AG04449 (cell line): Measurements from ENCODE around the gene GPR146.

Experiments
- CTCF ChIA-PET: fragments of 350-600 bp; formaldehyde crosslinking; extraction: SDS; loops from one replicate; lab custom pipeline; 2021; ENCODE audit warnings: antibody characterized with exemption; lab: Yijun Ruan, JAX
- POLR2A ChIA-PET: fragments of 400-600, 350-600 bp; formaldehyde crosslinking; extraction: SDS; loops from one replicate; lab custom pipeline; 2020; ENCODE audit warnings: antibody characterized with exemption, inconsistent platforms; lab: Yijun Ruan, JAX
- DNase-seq: peaks from one replicate; pipeline ENCODE4 v3.0.0-alpha.2; 2010; ENCODE audit warnings: low read depth, low spot score
- H3K4me3 ChIP-seq: 2 replicates; pipeline ENCODE4 v1.5.1; 2011; ENCODE audit warnings: low read depth, mild to moderate bottlenecking, control low read depth, low read length
- TF ChIP-seq, protein P1 (sequence below): IDR thresholded peaks from one replicate; pipeline ENCODE4 v1.5.1; 2011; ENCODE audit warnings: mild to moderate bottlenecking, moderate library complexity, low read length, control low read depth, inconsistent platforms; ENCODE audit not compliant: insufficient read depth; ENCODE audit errors: missing control alignments

GPR146 gene, protein sequence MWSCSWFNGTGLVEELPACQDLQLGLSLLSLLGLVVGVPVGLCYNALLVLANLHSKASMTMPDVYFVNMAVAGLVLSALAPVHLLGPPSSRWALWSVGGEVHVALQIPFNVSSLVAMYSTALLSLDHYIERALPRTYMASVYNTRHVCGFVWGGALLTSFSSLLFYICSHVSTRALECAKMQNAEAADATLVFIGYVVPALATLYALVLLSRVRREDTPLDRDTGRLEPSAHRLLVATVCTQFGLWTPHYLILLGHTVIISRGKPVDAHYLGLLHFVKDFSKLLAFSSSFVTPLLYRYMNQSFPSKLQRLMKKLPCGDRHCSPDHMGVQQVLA

DNA sequence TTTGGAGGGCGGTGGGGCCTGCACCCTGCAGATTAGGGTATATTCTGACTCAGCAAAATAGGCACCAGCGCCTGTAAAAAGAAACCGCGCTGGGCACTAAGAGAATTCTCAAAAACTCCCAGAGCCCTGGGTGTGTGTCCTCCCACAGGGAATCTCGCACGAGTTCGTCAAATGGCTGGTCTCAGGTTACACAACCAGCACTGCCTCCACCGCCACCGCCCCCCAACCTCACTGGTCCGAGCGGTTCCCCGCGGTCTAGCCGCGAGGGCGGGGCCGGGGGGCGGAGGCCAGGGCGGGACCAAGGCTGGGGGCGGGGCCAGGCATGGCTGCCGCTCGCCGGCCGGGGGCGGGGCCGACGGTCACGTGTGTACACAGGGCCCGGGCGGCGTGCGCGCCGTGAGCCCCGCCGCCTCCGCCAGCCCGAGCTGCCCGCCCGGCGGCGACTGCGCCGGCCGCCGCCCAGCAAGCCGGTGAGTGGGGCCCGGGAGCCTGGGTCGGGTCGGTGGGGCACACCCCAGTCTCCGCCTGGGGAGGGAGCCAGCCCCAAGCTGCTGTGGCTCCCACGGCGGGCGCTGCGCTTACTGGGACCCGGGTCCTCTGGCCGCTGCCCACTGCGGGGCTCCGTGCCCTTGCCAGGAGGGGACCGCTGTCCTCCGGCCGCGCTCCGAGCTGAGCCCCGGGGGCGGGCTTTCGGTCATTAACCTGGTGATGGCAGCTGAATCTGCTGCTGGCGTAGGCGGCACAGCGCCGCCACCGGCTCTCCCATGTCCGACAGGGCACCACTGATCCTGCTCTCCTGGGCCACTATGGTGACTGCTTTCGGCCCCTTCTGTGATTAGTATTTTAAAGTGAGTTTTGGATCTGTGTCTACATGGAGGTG, at the start of gene GPR146:
GPR146 (plus strand) TSS at position 358 of the 880 bp plus-strand sequence. CDS start 12,970 bp downstream, outside the sequence.
- DNase-seq = peak; percentile 71
- TF ChIP-seq, protein P1, sequence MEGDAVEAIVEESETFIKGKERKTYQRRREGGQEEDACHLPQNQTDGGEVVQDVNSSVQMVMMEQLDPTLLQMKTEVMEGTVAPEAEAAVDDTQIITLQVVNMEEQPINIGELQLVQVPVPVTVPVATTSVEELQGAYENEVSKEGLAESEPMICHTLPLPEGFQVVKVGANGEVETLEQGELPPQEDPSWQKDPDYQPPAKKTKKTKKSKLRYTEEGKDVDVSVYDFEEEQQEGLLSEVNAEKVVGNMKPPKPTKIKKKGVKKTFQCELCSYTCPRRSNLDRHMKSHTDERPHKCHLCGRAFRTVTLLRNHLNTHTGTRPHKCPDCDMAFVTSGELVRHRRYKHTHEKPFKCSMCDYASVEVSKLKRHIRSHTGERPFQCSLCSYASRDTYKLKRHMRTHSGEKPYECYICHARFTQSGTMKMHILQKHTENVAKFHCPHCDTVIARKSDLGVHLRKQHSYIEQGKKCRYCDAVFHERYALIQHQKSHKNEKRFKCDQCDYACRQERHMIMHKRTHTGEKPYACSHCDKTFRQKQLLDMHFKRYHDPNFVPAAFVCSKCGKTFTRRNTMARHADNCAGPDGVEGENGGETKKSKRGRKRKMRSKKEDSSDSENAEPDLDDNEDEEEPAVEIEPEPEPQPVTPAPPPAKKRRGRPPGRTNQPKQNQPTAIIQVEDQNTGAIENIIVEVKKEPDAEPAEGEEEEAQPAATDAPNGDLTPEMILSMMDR = peak; percentile 78
- H3K4me3 ChIP-seq = peak within 1 kb of the TSS; percentile 71
- POLR2A ChIA-PET = no interaction called here
- CTCF ChIA-PET = interaction anchor here (0.6 to 8.1 kb wide), 22 partner anchors 9 to 464 kb away, joined by 3 to 51 read pairs (median 4); partner anchors contain the start of gene COX19

DNA sequence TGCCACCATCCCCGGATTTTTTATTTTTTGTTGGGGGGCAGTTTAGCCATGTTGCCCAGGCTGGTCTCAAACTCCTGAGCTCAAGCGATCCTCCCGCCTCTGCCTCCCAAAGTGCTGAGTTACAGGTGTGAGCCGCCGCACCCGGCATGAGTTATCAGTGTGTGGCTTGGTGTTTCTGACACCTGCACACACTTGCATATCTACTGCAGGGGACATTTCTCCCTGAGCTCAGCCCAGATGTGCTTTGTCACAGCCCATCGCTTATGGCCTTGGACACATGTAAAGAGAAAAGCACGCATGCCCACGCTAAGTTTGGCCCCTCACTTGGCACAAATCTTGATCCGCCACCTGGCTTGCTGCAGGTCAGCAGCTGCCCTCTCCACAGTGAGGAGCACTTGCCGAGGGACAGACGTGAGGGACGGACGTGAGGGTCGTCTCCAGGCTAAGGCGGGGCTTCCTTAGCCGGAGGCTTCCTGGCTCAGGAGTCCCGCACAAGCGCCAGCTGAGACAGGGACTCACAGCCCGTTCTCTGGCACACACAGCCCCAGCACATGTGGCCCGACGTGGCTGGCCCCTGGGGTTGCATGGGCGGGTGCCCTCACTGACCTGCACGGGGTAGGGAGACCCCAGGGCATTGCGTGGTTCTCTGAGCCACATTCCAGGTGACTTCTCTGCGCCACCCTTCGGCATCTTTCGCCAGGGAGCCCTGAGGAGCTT, 49.6 kb upstream of the GPR146 start:
- ChIA-PET CTCF (interaction anchor here (0.6 to 11.4 kb wide), 19 partner anchors 10 to 182 kb away, joined by 3 to 558 read pairs (median 18); partner anchors contain the start of genes COX19 and GPR146), POLR2A (no interaction called here)
- no peak overlapping the region for H3K4me3 ChIP-seq
- TF ChIP-seq, protein P1 = no peak
- DNase-seq = no peak

DNA sequence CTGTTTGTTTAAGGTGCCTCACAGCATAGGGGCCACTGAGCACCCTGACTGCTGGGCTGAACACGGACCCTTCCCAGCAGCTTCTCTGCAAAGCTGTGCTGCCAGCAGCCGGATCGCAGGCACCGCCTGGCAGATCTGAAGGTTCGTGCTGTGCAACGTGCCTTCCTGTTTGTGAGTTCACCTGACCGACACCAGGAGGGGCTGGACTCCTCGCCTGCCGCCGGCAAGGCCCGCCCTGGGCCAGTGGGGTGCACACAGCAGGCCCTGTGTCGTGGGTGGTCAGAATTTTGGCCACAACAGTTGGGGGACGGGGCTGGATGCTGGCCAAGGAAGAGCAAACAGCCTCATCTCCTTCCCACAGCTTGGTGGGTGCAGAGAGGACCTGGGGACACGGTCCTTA, 48.8 kb upstream of the GPR146 start:
- ChIA-PET POLR2A (no interaction called here), CTCF (interaction anchor here (1.0 to 11.4 kb wide), 14 partner anchors 10 to 181 kb away, joined by 3 to 558 read pairs (median 20); partner anchors contain the start of genes COX19 and GPR146)
- no peak for DNase-seq
- TF ChIP-seq, protein P1 = no peak
- no peak overlapping the region for H3K4me3 ChIP-seq

DNA sequence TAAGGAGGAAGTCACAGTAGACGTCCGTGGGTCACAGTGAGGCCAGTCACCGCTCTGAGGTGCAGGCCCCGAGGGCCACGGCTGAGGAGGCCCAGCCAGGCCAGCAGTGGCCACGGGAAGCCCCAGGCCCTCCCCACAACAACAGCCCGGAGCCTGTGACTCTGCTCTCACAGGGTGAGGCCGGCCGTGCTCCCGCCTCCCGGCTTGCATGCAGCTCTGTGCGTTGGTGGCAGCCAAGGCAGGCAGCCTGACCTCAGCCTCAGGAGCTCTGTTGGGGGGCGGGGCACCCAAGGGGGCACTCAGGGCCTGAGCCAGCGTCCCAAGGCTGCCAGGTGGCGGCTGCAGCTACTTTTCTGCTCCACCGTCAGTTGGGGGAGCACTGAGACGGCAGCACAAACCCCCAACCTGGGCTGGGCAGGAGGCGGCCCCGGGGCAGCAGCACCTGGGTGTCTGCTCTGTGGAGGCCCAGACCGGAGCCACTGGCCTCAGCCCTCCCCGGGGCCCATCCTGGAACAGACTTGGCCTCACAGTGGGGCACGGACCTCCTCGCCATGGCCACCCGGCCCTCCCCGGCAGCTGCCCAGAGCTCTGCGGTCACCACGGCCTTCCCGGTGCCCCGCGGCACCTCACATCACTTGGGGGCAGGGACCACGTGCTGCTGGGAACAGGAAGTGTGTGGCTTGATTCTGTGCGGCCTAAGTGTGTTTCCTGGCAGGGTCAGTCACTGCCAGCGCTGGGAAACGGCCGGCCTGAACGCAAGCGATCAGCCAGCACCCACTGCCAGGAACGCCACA, 48.1 kb upstream of the GPR146 start:
- no peak overlapping the region for H3K4me3 ChIP-seq
- ChIA-PET POLR2A (no interaction called here), CTCF (interaction anchor here (0.8 to 11.4 kb wide), 10 partner anchors 9 to 181 kb away, joined by 3 to 558 read pairs (median 22); partner anchors contain the start of genes COX19 and GPR146)
- TF ChIP-seq, protein P1 = no peak
- no peak for DNase-seq
